T-helper 1 cell treated with Interleukin-12 subunit alpha and Interleukin-12 subunit beta and Interleukin-4 antibody, amounts not matched to agents 30 μg/mL and 1 μg/mL, for 36 hours (primary cell): ENCODE data around the gene RBM19.

Experiments
- H3K27ac Mint-ChIP-seq: one replicate; pipeline ENCODE4 v1.8.0; 2021; ENCODE audit warnings: mild to moderate bottlenecking, mixed read lengths
- H3K27me3 Mint-ChIP-seq: one replicate; pipeline ENCODE4 v1.8.0; 2021; ENCODE audit warnings: low read depth, mixed read lengths
- H3K36me3 Mint-ChIP-seq: one replicate; pipeline ENCODE4 v1.8.0; 2021; ENCODE audit warnings: low read depth, mixed read lengths
- H3K4me1 Mint-ChIP-seq: one replicate; pipeline ENCODE4 v1.8.0; 2021; ENCODE audit warnings: low read depth, mixed read lengths
- H3K4me3 Mint-ChIP-seq: one replicate; pipeline ENCODE4 v1.8.0; 2021; ENCODE audit warnings: mild to moderate bottlenecking, moderate library complexity, mixed read lengths
- H3K9me3 Mint-ChIP-seq: one replicate; pipeline ENCODE4 v1.8.0; 2021; ENCODE audit warnings: mixed read lengths

RBM19 gene

GRCh38 chr12:113867258-113867657, 98.9 kb downstream of the RBM19 start:
- Mint-ChIP-seq H3K9me3 (no peaks in the 10 kb centered on the region), H3K4me1 (no peaks in the 10 kb centered on the region), H3K36me3 (no peaks in the 10 kb centered on the region), H3K27ac (no peak overlapping the region), H3K27me3 (no peaks in the 10 kb centered on the region), H3K4me3 (no peak overlapping the region)

GRCh38 chr12:113866496-113866895, 99.6 kb downstream of the RBM19 start:
- Mint-ChIP-seq H3K27ac (no peak overlapping the region), H3K36me3 (no peaks in the 10 kb centered on the region), H3K4me1 (peaks cover 1% of the 10 kb centered on the region), H3K27me3 (no peaks in the 10 kb centered on the region), H3K9me3 (no peaks in the 10 kb centered on the region), H3K4me3 (no peak overlapping the region)

DNA sequence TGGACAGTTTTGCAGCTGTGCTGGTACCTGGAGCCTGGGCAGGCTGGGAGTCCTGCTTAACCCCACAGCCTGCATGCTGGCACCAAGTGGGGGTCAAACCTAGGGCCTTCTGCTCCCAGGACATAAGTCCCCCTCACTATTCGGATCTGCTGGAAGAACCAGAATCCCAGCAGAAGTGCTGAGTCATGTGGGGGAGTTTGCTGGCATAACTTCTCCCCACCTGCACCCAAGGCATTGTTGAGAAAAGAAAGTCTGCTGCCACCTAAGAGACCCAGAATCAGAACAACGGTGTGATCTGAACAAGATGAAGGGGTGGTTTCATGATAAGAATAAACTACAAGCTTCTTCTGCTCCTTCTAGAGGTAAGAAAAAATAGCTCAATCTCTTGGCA, 102.7 kb downstream of the RBM19 start:
- no peak overlapping the region for H3K27ac Mint-ChIP-seq
- peaks cover 2% of the 10 kb centered on the region for H3K4me1 Mint-ChIP-seq
- no peaks in the 10 kb centered on the region for H3K36me3 Mint-ChIP-seq
- H3K27me3 Mint-ChIP-seq, result no peaks in the 10 kb centered on the region
- no peak overlapping the region for H3K4me3 Mint-ChIP-seq
- H3K9me3 Mint-ChIP-seq, result no peaks in the 10 kb centered on the region

GRCh38 chr12:113862590-113863454, 103.3 kb downstream of the RBM19 start:
- Mint-ChIP-seq H3K27ac (no peak overlapping the region), H3K4me1 (peaks cover 2% of the 10 kb centered on the region), H3K36me3 (no peaks in the 10 kb centered on the region), H3K9me3 (no peaks in the 10 kb centered on the region), H3K27me3 (no peaks in the 10 kb centered on the region), H3K4me3 (no peak overlapping the region)

GRCh38 chr12:113861708-113862312, 104.3 kb downstream of the RBM19 start:
- Mint-ChIP-seq H3K36me3 (peaks cover 2% of the 10 kb centered on the region), H3K27ac (no peak overlapping the region), H3K9me3 (no peaks in the 10 kb centered on the region), H3K27me3 (no peaks in the 10 kb centered on the region), H3K4me3 (no peak overlapping the region), H3K4me1 (peaks cover 2% of the 10 kb centered on the region)

- H3K27me3 Mint-ChIP-seq, result no peaks in the 10 kb centered on the region
- no peaks in the 10 kb centered on the region for H3K9me3 Mint-ChIP-seq
- H3K4me3 Mint-ChIP-seq, result no peak overlapping the region
- H3K27ac Mint-ChIP-seq, result no peak overlapping the region
- peaks cover 2% of the 10 kb centered on the region for H3K4me1 Mint-ChIP-seq
- H3K36me3 Mint-ChIP-seq, result peaks cover 2% of the 10 kb centered on the region
These were observed 105.2 kb downstream of the RBM19 start for GRCh38 chr12:113860950-113861349.

DNA sequence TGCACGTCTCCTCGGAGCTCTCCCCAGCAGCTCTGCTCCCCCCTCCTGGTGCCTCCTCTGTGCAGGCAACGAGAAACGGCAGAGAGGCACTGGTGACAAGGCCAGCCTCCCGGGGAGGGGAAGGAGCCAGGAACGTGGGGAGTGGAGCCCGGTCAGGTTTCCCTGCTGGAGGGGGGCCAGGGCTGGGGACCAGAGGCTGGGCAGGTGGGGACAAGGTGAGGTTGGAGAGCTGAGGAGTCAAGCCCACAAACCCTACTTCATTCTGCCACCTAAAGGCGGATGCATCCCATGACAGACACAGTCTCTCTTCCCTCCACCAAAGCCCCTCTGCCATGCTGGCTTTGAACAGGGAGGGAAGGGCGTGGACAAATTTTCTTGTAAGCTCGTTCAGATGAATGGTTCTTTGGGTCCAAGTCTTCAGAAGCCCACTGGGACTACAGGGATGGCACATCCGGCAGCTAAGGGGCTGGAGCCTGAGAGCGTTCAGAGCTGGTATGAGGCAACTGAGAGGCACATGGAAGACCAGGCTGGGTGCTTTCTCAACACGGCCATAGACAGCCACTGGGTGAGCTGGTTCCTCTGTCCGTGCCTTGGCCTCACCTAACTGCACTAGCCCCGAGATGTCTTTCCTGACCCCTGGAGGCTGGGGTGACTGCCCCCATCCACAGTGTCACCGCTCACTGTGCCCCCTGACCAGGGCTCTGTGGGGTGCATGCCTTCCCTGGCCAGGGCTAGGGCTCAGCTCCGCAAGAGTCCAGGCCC, 105.9 kb downstream of the RBM19 start:
- no peak overlapping the region for H3K27ac Mint-ChIP-seq
- peaks cover 2% of the 10 kb centered on the region for H3K4me1 Mint-ChIP-seq
- no peaks in the 10 kb centered on the region for H3K9me3 Mint-ChIP-seq
- no peaks in the 10 kb centered on the region for H3K27me3 Mint-ChIP-seq
- H3K36me3 Mint-ChIP-seq, result peaks cover 2% of the 10 kb centered on the region
- no peak overlapping the region for H3K4me3 Mint-ChIP-seq

DNA sequence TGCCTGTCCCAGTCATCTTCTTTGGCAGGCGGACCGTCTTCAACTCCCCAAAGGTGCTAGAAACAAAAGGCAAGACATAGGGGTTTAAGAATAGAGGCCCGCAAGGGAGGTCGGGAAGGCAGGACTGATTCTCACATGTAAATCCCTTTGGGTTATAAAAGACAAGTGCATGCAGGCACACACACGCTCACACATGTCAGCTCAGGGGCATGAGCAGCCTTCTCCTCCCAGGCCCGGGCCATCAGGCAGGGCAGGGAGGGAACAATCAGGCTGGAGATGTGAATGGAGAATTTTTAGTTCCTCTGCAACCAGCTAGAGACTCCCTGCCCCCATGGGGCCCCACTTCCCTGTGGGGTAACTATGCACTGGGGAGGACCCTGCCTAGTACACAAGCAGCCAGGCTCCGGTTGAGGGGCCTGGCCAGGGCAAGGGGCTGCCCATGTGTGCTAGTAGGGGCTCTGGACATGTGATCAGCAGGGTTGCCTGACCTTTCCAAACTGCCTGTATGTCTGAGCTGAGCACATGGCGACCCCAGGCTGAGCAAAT, 107.2 kb downstream of the RBM19 start:
- Mint-ChIP-seq H3K27me3 (no peaks in the 10 kb centered on the region), H3K4me3 (no peak overlapping the region), H3K9me3 (no peaks in the 10 kb centered on the region), H3K4me1 (peaks cover 2% of the 10 kb centered on the region), H3K27ac (no peak overlapping the region), H3K36me3 (peaks cover 2% of the 10 kb centered on the region)

- peaks cover 2% of the 10 kb centered on the region for H3K36me3 Mint-ChIP-seq
- H3K9me3 Mint-ChIP-seq, result no peaks in the 10 kb centered on the region
- H3K4me1 Mint-ChIP-seq, result peaks cover 2% of the 10 kb centered on the region
- H3K27ac Mint-ChIP-seq, result no peak overlapping the region
- no peak overlapping the region for H3K4me3 Mint-ChIP-seq
- H3K27me3 Mint-ChIP-seq, result no peaks in the 10 kb centered on the region
These were observed 108.8 kb downstream of the RBM19 start for GRCh38 chr12:113857371-113857770.

GRCh38 chr12:113855998-113856397, 110.1 kb downstream of the RBM19 start:
- no peaks in the 10 kb centered on the region for H3K27me3 Mint-ChIP-seq
- no peak overlapping the region for H3K4me3 Mint-ChIP-seq
- H3K27ac Mint-ChIP-seq, result no peak overlapping the region
- peaks cover 2% of the 10 kb centered on the region for H3K36me3 Mint-ChIP-seq
- H3K4me1 Mint-ChIP-seq, result no peaks in the 10 kb centered on the region
- H3K9me3 Mint-ChIP-seq, result no peaks in the 10 kb centered on the region

GRCh38 chr12:113854385-113855142, 111.6 kb downstream of the RBM19 start:
- Mint-ChIP-seq H3K4me3 (no peak overlapping the region), H3K27ac (no peak overlapping the region), H3K36me3 (peaks cover 2% of the 10 kb centered on the region), H3K4me1 (no peaks in the 10 kb centered on the region), H3K9me3 (no peaks in the 10 kb centered on the region), H3K27me3 (no peaks in the 10 kb centered on the region)

- Mint-ChIP-seq H3K4me1 (no peaks in the 10 kb centered on the region), H3K27me3 (no peaks in the 10 kb centered on the region), H3K9me3 (no peaks in the 10 kb centered on the region), H3K27ac (no peak overlapping the region), H3K36me3 (peaks cover 2% of the 10 kb centered on the region), H3K4me3 (no peak overlapping the region)
These were observed 112.6 kb downstream of the RBM19 start for GRCh38 chr12:113853491-113853890.

GRCh38 chr12:113852695-113853490, 113.2 kb downstream of the RBM19 start:
- Mint-ChIP-seq H3K36me3 (peaks cover 2% of the 10 kb centered on the region), H3K27me3 (no peaks in the 10 kb centered on the region), H3K4me3 (no peak overlapping the region), H3K4me1 (no peaks in the 10 kb centered on the region), H3K9me3 (no peaks in the 10 kb centered on the region), H3K27ac (no peak overlapping the region)
